LoVo (cell line): ENCODE results near the gene FOXK1.

ENCODE experiments used
- DNase-seq: peaks from one replicate; pipeline ENCODE4 v3.0.0-alpha.2; 2016; ENCODE audit warnings: low spot score

FOXK1 gene

GRCh38 chr7:4722960-4723630 is 41.0 kb downstream of the FOXK1 start:
- DNase-seq = no peak

GRCh38 chr7:4724648-4725013 is 42.5 kb downstream of the FOXK1 start:
- no peak for DNase-seq

GRCh38 chr7:4725014-4725849 is 43.1 kb downstream of the FOXK1 start:
- no peak for DNase-seq

- DNase-seq = no peak
Observed at GRCh38 chr7:4725850-4726450, 43.9 kb downstream of the FOXK1 start.

GRCh38 chr7:4726566-4726965 is 44.5 kb downstream of the FOXK1 start:
- no peak for DNase-seq

GRCh38 chr7:4727914-4728705 is 46.0 kb downstream of the FOXK1 start:
- DNase-seq = no peak

GRCh38 chr7:4729266-4729665 is 47.2 kb downstream of the FOXK1 start:
- no peak for DNase-seq

GRCh38 chr7:4730276-4730675 is 48.2 kb downstream of the FOXK1 start:
- no peak for DNase-seq

GRCh38 chr7:4730971-4731370 is 48.9 kb downstream of the FOXK1 start:
- no peak for DNase-seq

- no peak for DNase-seq
Observed at GRCh38 chr7:4731803-4732202, 49.7 kb downstream of the FOXK1 start.

- DNase-seq = no peak
Observed at GRCh38 chr7:4733936-4734528, 51.9 kb downstream of the FOXK1 start.

GRCh38 chr7:4734587-4735345 is 52.7 kb downstream of the FOXK1 start:
- no peak for DNase-seq

GRCh38 chr7:4737300-4737699 is 55.2 kb downstream of the FOXK1 start:
- no peak for DNase-seq

GRCh38 chr7:4738711-4739527 is 56.8 kb downstream of the FOXK1 start:
- DNase-seq = no peak

GRCh38 chr7:4739528-4739992 is 57.5 kb downstream of the FOXK1 start:
- no peak for DNase-seq

- DNase-seq = no peak
Observed at GRCh38 chr7:4740796-4741195, 58.7 kb downstream of the FOXK1 start.

GRCh38 chr7:4742051-4742573 is 60.0 kb downstream of the FOXK1 start:
- no peak for DNase-seq

- DNase-seq = no peak
Observed at GRCh38 chr7:4742852-4743251, 60.8 kb downstream of the FOXK1 start.

- DNase-seq = peak; percentile 99
Observed at GRCh38 chr7:4744391-4745264, 62.5 kb downstream of the FOXK1 start.
